Endothelial cell of umbilical vein (primary cell): Measurements from ENCODE around the gene KRT82.

Source experiments
- EZH2 ChIP-seq: IDR thresholded peaks from 2 replicates; pipeline ENCODE4 v1.6.1; 2012; ENCODE audit warnings: borderline replicate concordance, low read depth, mild to moderate bottlenecking, moderate library complexity, low read length, inconsistent platforms; ENCODE audit not compliant: severe bottlenecking
- FOS ChIP-seq: IDR thresholded peaks from 2 replicates; pipeline ENCODE4 v1.6.1; 2011; ENCODE audit warnings: mild to moderate bottlenecking, low read length, moderate library complexity, borderline replicate concordance; ENCODE audit not compliant: insufficient read depth
- JUN ChIP-seq: IDR thresholded peaks from 2 replicates; pipeline ENCODE4 v1.6.1; 2011; ENCODE audit warnings: borderline replicate concordance, low read depth; ENCODE audit not compliant: insufficient read length, insufficient read depth
- MYC ChIP-seq: IDR thresholded peaks from one replicate; pipeline ENCODE4 v1.6.1; 2011; ENCODE audit warnings: mild to moderate bottlenecking, low read depth, low read length
- POLR2A ChIP-seq: IDR thresholded peaks from 2 replicates; pipeline ENCODE4 v1.6.1; 2012; ENCODE audit warnings: low read depth, mild to moderate bottlenecking, control low read depth, low read length
- POLR2AphosphoS5 ChIP-seq: IDR thresholded peaks from 2 replicates; pipeline ENCODE4 v1.6.1; 2012; ENCODE audit warnings: low read depth, mild to moderate bottlenecking, control low read depth, low read length, moderate library complexity; ENCODE audit not compliant: insufficient read depth
- TF ChIP-seq, protein P1 (sequence below), 2 donors: IDR thresholded peaks; 1 replicate in 1 of 2; 2 replicates in 1 of 2; pipeline ENCODE4 v1.5.1; 2011; ENCODE audit warnings: low read length in 2 of 2, mild to moderate bottlenecking in 2 of 2, moderate library complexity in 2 of 2, control low read depth in 1 of 2, inconsistent platforms in 1 of 2, low read depth in 1 of 2; ENCODE audit not compliant: insufficient read depth in 1 of 2; ENCODE audit errors: extremely low read depth in 1 of 2

DNA sequence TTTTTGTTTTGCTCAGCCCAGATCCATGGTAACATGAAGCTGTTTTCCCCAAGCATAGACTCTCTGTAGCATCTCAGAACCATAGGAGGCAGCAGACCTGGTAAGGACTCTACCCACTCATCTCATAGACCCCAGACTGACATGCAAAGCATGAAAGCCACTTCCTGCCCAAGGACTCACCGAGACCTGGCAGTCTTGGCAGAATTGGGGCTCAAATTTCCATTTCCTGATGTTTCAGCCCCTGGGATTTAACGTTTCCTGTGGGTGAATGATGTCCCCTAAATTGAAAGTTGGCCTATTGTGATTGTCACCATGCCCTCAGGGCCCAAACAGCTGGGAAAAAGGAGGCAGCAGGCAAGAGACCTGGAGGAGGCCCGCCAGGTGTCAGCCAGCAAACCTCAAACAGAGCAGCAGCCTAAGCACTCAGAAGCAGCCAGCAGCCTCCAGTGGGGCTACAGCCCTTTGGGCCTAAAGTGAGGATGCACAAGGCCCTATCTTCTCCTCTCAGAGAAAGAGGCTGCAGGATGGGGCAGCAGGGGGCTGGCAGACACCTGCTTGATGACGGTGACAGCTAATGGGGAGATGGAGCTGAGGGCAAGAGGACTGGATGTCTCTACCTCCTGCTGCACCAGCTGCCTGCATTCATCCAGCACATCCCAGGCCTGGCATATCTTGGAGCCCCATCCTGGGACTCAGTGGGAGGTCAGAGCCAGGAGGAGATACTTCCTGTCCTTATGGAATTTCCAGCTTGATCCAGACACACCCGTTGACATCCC is 47.4 kb downstream of the KRT82 start:
- TF ChIP-seq, protein P1, sequence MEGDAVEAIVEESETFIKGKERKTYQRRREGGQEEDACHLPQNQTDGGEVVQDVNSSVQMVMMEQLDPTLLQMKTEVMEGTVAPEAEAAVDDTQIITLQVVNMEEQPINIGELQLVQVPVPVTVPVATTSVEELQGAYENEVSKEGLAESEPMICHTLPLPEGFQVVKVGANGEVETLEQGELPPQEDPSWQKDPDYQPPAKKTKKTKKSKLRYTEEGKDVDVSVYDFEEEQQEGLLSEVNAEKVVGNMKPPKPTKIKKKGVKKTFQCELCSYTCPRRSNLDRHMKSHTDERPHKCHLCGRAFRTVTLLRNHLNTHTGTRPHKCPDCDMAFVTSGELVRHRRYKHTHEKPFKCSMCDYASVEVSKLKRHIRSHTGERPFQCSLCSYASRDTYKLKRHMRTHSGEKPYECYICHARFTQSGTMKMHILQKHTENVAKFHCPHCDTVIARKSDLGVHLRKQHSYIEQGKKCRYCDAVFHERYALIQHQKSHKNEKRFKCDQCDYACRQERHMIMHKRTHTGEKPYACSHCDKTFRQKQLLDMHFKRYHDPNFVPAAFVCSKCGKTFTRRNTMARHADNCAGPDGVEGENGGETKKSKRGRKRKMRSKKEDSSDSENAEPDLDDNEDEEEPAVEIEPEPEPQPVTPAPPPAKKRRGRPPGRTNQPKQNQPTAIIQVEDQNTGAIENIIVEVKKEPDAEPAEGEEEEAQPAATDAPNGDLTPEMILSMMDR (IDR thresholded peaks at IDR 0.05; ENCODE audit: extremely low read depth in 1 of 2, insufficient read depth in 1 of 2, low read depth in 1 of 2, low read length in 2 of 2): no peak
- TF ChIP-seq FOS: no peak
- TF ChIP-seq EZH2: no peak
- no peak for TF ChIP-seq POLR2A
- TF ChIP-seq JUN: no peak
- TF ChIP-seq POLR2AphosphoS5: no peak
- TF ChIP-seq MYC: no peak
